ENCODE measurements around the gene DNASE1L1.
A peak's percentile ranks its signal among the peaks of the same experiment; 100 is the strongest.
"Not testable (repeated sequence)": the region's sequence is repeated elsewhere in the genome, so short reads cannot be mapped to it uniquely, and the experiment has no call there.

DNASE1L1 gene

GRCh38 chrX:154403192-154403591 lies 5.9 kb downstream of the DNASE1L1 start:
- DNase-seq, result no peak

- no peak for DNase-seq
Measured at GRCh38 chrX:154402622-154403127, 6.4 kb downstream of the DNASE1L1 start.

- DNase-seq, result no peak
Measured at GRCh38 chrX:154401918-154402621, 7.0 kb downstream of the DNASE1L1 start.

- peak; percentile 63 for DNase-seq
Measured at GRCh38 chrX:154401045-154401799, 7.8 kb downstream of the DNASE1L1 start.

- not testable (repeated sequence) for DNase-seq
Measured at GRCh38 chrX:154400369-154400817, 8.7 kb downstream of the DNASE1L1 start.

GRCh38 chrX:154399527-154400368 lies 9.3 kb downstream of the DNASE1L1 start:
- no peak for DNase-seq

GRCh38 chrX:154398668-154399526 lies 10.2 kb downstream of the DNASE1L1 start:
- DNase-seq, result peak; percentile 78

GRCh38 chrX:154397888-154398667 lies 11.0 kb downstream of the DNASE1L1 start, which contains the start of gene RPL10:
TSS of gene RPL10 (plus strand) at chrX:154398377. CDS start at chrX:154398520, 143 bp downstream.
- peak; percentile 98 for DNase-seq

- DNase-seq, result peak; percentile 81
Measured at GRCh38 chrX:154396973-154397887, 11.8 kb downstream of the DNASE1L1 start.

GRCh38 chrX:154396363-154396762 lies 12.7 kb downstream of the DNASE1L1 start:
- not testable (repeated sequence) for DNase-seq

GRCh38 chrX:154389812-154390747 lies 19.0 kb downstream of the DNASE1L1 start:
- not testable (repeated sequence) for DNase-seq

- DNase-seq, result not testable (repeated sequence)
Measured at GRCh38 chrX:154388649-154389048, 20.4 kb downstream of the DNASE1L1 start.

GRCh38 chrX:154388094-154388493 lies 21.0 kb downstream of the DNASE1L1 start:
- DNase-seq, result not testable (repeated sequence)

GRCh38 chrX:154384284-154384892 lies 24.7 kb downstream of the DNASE1L1 start:
- DNase-seq, result no peak

- DNase-seq, result no peak
Measured at GRCh38 chrX:154383359-154384283, 25.4 kb downstream of the DNASE1L1 start.

GRCh38 chrX:154382483-154383069 lies 26.5 kb downstream of the DNASE1L1 start:
- no peak for DNase-seq

GRCh38 chrX:154381271-154381670 lies 27.8 kb downstream of the DNASE1L1 start:
- no peak for DNase-seq
